Measurements from ENCODE around the gene ELMOD3.
"Not testable (repeated sequence)": the region's sequence is repeated elsewhere in the genome, so short reads cannot be mapped to it uniquely, and the experiment has no call there.

ELMOD3 gene

DNA sequence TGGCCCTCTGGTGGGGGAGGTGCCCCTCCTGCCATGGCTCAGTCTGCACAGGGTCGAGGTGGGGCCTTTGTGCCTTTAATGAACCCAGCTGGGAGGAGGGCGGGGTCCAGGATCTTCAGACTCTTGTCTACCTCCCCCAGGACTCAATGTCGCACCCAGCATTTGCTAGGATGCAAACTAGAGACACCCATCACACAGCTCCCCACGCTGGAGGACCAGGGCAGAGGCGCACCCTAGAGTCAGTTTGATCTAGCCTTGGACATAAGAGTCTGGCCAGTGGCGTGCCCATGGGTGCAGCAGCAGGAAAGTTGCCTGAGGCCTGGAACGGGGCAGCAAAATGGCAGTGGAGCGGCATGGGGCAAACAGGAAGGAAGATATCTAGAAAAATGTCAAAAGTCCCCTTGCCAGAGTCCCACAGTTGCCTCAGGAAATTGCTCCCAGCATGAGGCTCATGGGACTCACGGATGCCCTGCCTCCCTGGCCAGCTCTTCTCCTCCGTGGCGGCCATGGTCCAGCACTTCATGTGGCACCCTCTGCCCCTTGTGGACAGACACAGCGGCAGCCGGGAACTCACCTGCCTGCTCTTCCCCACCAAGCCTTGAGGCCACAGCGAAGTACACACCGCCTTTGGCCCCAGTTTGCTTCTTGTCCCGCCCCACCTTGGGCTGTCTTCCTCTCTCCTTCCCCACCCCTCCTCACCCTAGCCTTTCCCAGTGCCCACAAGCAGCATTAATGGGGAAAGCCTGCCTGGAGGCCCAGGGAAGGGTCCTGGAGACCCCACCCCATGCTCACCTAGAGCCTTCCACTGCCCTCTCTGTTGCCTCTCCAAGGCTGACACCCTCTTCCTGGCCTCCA, 81.6 kb downstream of the ELMOD3 start:
- TF ChIP-seq CTCF (IDR thresholded peaks at IDR 0.05; ENCODE audit: borderline replicate concordance, control extremely low read depth, extremely low read depth, insufficient read depth, missing control alignments): no peak
- no peak for DNase-seq (ENCODE audit: low spot score)
- in situ Hi-C loops (cut with MboI; ENCODE audit: low sequenced_read_pairs, unreplicated experiment): no loop called here

- in situ Hi-C loops (cut with MboI; ENCODE audit: low sequenced_read_pairs, unreplicated experiment): no loop called here
- no peak for TF ChIP-seq CTCF (IDR thresholded peaks at IDR 0.05; ENCODE audit: borderline replicate concordance, control extremely low read depth, extremely low read depth, insufficient read depth, missing control alignments)
- DNase-seq (ENCODE audit: low spot score): no peak
Measured at GRCh38 chr2:85436836-85437487, 82.4 kb downstream of the ELMOD3 start.

DNA sequence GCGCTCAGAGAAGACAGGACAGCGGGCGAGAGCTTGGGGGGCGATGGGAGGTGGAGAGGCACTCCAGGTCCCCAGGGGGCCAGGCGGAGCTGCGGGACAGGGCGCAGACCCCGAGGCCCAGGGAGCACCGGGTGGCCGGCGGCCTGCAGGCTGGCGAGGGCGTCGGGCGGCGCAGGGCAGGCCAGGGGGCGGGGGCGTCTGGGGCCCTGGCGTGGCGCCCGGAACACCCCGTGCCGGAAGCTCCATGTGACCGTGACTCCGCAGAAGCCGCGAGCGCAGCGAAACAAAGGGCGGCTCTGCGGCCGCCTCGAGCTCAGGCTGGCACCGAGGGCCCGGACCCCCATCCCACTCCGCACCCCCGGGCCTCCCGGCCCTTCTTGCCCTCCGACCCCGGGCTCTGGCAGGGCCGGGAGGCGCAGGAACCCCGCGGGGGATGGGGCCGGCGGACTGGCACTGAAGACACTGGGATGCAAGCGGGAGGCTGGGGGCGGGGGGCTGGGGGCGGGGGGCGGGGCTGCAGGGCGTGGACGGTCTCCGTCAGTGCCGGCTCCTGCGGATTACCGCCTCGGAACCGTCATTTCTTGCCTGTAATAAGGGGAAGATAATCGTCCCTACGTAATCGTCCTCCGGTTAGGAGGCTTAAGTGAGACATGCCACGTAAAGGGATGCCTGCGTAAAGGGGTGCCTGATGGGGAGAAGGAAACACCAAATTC, 83.1 kb downstream of the ELMOD3 start:
- TF ChIP-seq CTCF (IDR thresholded peaks at IDR 0.05; ENCODE audit: borderline replicate concordance, control extremely low read depth, extremely low read depth, insufficient read depth, missing control alignments): no peak
- peak; percentile 90 for DNase-seq (ENCODE audit: low spot score)
- in situ Hi-C loops (cut with MboI; ENCODE audit: low sequenced_read_pairs, unreplicated experiment): no loop called here

DNA sequence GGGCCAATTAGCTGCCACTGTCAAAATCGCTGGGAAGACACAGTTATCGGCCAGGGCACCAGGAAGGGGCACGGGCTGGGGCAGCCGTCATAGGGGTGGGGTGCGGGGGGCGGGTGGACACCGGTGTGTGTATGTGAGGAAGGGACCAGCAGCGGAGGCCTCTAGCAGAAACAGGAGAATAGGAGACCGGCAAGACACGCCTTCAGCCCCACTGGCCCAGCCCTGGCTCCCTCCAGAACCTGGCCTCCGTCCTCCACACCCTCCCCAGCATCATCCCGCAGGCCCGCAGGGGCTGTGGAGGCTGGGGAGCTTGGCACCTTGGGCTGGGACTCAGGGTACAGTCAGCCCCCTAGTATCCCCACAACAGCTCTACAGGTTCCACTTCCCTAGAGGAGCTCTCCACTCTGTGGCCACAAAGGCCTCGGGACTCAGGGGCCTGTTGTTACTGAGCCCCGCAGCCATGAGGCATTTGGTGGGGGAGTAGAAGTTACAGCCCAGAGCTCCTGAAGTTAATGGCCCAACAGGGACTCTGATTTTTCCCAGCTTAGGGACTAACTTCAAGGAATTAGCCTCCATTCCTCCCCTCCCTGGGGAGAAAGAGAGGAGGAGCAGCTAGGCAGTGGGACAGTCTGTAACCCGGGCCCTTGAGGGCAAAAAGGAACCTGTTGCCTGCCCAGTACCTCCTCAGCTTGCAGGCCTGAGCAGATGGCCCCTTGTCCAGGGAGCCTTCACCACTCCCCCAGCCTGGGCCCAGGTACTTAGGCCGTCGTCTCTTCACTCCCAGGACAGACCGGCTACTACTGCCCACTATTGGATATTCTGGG, 83.8 kb downstream of the ELMOD3 start:
- no peak for TF ChIP-seq CTCF (IDR thresholded peaks at IDR 0.05; ENCODE audit: borderline replicate concordance, control extremely low read depth, extremely low read depth, insufficient read depth, missing control alignments)
- in situ Hi-C loops (cut with MboI; ENCODE audit: low sequenced_read_pairs, unreplicated experiment): no loop called here
- no peak for DNase-seq (ENCODE audit: low spot score)

GRCh38 chr2:85439025-85439472, 84.5 kb downstream of the ELMOD3 start:
- DNase-seq (ENCODE audit: low spot score): no peak
- no peak for TF ChIP-seq CTCF (IDR thresholded peaks at IDR 0.05; ENCODE audit: borderline replicate concordance, control extremely low read depth, extremely low read depth, insufficient read depth, missing control alignments)
- in situ Hi-C loops (cut with MboI; ENCODE audit: low sequenced_read_pairs, unreplicated experiment): no loop called here

DNA sequence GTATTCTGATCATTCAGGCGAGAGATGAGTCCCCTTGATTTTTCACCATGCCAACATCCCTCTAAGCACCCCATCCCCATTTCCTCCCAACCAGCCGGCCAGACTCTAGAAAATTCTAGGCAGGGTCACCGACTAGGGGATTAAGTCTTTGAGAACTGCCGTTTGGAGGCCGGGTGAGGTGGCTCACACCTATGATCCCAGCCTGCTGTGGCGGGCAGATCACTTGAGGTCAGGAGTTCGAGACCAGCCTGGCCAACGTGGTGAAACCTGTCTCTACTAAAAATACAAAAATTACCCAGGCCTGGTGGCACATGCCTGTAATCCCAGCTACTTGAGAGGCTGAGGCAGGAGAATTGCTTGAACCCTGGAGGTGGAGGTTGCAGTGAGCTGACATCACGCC, 85.0 kb downstream of the ELMOD3 start:
- DNase-seq (ENCODE audit: low spot score); in situ Hi-C loops (cut with MboI; ENCODE audit: low sequenced_read_pairs, unreplicated experiment): not testable (repeated sequence)

All from GM13976 (cell line).